Astrocyte of the hippocampus (primary cell): ENCODE results near the gene ARL8B.
"Not testable (repeated sequence)": the region's sequence is repeated elsewhere in the genome, so short reads cannot be mapped to it uniquely, and the experiment has no call there.

Source experiments
- DNase-seq: peaks from one replicate; pipeline ENCODE4 v3.0.0; 2011; ENCODE audit warnings: low read depth, low spot score

The ARL8B gene

GRCh38 chr3:5144316-5144994, 22.4 kb downstream of the ARL8B start:
- DNase-seq = no peak

DNA sequence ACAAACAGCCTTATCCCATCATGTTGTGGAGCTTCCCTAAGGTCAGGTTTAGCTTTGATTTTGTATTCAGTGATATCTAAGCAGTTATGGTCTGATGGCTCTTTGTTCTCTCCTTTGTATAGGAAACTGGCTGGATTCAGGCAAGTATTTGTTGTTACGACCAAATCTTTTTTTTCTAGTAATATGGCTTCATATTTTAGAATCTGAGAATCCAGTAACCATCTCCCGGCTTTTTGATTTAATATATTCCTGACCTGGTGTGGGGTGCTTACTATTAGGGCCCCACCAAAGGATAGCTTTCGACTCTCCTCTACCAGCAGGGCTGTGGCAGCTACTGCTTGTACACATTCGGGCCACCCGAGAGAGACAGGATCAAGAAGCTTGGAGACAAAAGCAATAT, 23.0 kb downstream of the ARL8B start:
- no peak for DNase-seq

- DNase-seq = not testable (repeated sequence)
Measured at GRCh38 chr3:5147152-5147551, 25.1 kb downstream of the ARL8B start.

- DNase-seq = no peak
Measured at GRCh38 chr3:5149306-5149880, 27.3 kb downstream of the ARL8B start.

DNA sequence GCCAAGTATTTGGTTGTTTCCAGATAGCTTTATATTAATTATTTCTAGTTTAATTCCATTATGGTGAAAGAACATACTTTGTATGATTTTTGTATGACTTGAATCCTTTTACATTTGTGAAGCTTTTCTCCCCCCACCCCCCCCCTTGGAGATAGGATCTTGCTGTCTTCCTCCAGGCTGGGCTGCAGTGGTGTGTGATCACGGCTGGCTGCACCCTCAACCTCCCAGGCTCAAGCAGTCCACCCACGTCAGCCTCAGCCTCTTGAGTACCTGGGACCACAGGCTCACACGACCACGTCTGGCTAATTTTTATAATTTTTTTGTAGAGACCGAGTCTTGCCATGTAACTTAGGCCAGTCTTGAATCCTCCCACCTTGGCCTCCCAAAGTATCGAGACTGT, 29.5 kb downstream of the ARL8B start:
- DNase-seq = no peak

DNA sequence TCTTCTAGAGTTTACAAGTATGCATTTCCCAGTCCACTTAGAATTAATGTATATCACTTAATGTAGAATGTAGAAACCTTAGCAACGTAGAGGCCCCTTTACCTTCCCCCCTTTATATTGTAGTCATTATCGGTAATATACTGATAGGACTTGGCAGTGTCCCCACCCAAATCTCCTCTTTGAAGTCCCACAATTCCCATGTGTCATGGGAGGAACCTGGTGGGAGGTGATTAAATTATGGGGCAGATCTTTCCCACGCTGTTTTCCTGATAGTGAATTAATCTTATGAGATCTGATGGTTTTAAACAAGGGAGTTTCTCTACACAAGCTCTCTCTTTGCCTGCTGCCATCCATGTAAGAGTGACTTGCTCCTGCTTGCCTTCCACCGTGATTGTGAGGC, 31.0 kb downstream of the ARL8B start:
- DNase-seq = no peak

DNA sequence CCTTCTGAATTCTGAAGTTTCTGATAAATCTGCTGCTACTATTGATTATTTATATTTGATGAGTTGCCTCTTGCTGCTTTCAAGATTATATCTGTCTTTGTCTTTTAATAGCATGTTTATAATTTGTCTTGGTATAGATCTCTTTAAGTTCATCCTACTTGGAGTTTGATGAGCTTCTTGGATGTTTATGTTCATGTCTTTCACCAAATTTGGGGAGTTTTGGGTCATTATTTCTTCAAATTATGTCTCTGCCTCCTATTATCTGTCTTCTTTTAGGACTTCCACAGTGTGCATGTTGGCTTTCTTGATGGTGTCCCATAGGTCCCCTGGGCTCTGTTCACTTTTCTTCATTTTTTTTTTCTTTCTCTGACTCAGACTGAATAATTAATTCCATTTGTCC, 33.1 kb downstream of the ARL8B start:
- no peak for DNase-seq

- DNase-seq = peak; percentile 31
Measured at GRCh38 chr3:5160321-5160720, 38.2 kb downstream of the ARL8B start.

- DNase-seq = peak; percentile 49
Measured at GRCh38 chr3:5160940-5161858, 39.1 kb downstream of the ARL8B start.

- peak; percentile 91 for DNase-seq
Measured at GRCh38 chr3:5162102-5162501, 40.0 kb downstream of the ARL8B start.

DNA sequence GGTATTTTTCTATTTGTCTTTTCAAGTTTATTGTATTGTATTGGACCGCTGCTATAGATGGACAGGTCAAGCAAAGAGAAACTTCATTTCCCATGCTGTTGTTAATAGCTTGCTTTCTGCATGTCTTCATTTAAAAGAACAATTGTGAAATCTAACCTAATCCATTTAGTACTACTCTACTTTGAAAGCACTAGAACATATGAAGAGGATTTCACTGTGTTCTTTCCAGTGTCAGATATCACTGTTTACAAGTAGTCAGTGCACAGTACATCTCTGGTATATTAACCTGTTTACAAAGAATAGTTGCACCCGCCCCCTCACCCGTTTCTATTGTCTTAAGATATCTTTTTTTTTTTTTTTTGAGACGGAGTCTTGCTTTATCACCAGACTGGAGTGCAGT, 43.6 kb downstream of the ARL8B start:
- no peak for DNase-seq

DNA sequence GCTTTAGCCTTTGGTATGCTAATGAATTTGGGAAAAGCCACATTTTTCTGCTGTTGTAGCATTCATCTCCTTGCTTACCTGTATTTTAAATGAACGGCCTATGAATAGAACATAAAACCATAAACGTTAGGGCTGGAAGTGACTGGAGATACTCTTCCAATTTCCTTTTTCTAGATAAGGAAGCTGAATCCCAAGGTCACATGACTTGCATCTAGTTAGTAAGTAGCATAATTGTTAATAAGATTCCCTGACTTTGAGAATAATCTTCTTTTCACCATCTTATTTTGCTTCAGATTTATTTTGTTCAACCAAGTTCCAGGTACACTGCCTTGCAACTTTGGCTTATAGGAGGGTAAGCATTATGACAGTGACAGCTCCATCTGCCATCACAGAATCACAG, 44.8 kb downstream of the ARL8B start:
- no peak for DNase-seq

- DNase-seq = no peak
Measured at GRCh38 chr3:5168110-5168509, 46.0 kb downstream of the ARL8B start.

- no peak for DNase-seq
Measured at GRCh38 chr3:5169807-5170206, 47.7 kb downstream of the ARL8B start.

GRCh38 chr3:5170975-5171374, 48.9 kb downstream of the ARL8B start:
- no peak for DNase-seq

DNA sequence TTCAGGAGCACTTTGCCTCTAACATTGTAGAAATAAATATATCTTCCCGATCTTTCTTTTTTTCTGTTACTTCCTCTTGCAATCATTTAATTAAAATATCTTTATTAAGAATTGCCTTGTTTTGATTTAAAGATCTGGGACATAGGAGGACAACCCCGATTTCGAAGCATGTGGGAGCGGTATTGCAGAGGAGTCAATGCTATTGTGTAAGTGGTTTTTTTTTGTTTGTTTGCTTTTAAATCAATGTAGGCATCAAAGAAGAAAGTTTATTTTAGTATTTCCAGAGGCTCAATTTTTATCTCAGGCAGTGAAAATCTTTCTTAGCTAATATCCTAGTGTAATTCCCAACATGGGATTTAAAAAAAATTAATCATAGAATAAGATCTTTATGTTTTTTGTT, 49.9 kb downstream of the ARL8B start:
- DNase-seq = no peak

GRCh38 chr3:5179036-5179435, 56.9 kb downstream of the ARL8B start:
- DNase-seq = not testable (repeated sequence)

GRCh38 chr3:5181469-5182141, 59.5 kb downstream of the ARL8B start:
- DNase-seq = no peak

DNA sequence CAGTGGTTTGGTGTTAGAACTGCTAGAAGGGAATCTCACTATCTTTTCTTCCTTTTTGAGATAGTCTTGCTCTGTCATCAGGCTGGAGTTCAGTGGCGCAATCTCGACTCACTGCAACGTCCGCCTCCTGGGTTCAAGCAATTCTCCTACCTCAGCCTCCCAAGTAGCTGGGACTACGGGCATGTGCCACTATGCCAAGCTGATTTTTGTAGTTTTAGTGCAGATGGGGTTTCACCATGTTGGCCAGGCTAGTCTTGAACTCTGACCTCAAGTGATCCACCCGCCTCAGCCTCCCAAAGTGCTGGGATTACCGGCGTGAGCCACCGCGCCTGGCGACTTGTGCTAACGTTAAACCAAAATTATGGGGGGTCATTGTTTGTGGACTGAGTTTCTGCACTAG, 61.6 kb downstream of the ARL8B start:
- not testable (repeated sequence) for DNase-seq

DNA sequence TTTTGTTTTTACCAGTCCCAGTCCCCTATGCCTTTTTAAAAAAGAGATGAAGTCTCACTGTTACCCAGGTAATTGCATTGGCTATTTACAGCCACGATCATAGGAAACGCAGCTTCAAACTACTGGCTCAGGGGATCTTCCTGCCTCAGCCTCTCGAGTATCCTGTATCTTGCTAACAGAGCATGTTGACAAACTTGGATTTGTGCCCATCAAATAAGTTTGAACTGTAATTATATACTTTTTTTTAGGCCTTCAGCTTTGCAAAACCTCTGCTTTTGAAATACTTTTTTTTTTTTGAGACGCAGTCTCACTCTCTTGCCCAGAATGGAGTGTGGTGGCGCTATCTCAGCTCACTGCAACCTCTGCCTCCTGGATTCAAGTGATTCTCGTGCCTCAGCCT, 62.4 kb downstream of the ARL8B start:
- DNase-seq = no peak

DNA sequence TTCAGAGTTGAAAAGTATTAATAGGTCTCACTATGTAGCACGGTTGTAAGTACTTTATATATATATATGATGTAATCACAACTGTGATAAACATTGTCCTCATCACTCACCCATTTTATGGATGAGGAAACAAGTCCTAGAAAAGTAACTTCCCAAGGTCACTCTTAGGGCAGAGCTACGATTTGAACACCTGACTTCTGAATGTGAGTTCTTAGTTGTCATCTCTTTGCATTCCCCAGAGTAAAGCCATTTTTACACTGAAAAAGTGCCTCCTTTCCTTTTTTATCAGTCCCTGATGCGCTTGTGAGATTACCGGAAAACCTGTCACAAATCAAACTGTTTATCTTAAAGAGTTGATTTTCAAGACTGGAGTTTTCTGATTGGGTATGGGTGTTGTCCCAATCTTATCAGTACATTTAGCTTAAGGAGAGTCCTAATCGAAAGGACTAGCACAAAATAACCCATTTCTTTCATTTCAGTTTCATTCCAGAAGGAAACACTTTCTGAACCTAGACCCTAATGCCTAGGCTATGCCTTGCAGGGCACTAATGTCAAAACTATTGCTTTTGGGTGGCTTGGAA, 63.1 kb downstream of the ARL8B start:
- no peak for DNase-seq
